Brain microvascular endothelial cell (primary cell): ENCODE measurements around the gene EHF.
A peak's percentile ranks its signal among the peaks of the same experiment; 100 is the strongest.

Experiments used
- DNase-seq: peaks from one replicate; pipeline ENCODE4 v3.0.0-alpha.2; 2020
- H3K27ac ChIP-seq: fragments of 250-450 bp; sonication (Bioruptor Pico); 2 replicates; pipeline ENCODE4 v1.5.1; 2020; ENCODE audit warnings: mild to moderate bottlenecking, moderate library complexity
- H3K27me3 ChIP-seq: fragments of 250-450 bp; sonication (Bioruptor Pico); replicated peaks from 2 replicates; pipeline ENCODE4 v1.5.1; 2020; ENCODE audit warnings: mild to moderate bottlenecking
- H3K36me3 ChIP-seq: fragments of 250-450 bp; sonication (Bioruptor Pico); replicated peaks from 2 replicates; pipeline ENCODE4 v1.5.1; 2020; ENCODE audit warnings: mild to moderate bottlenecking
- H3K4me3 ChIP-seq: 2 replicates; pipeline ENCODE4 v1.5.1; 2011; ENCODE audit warnings: low read depth, mild to moderate bottlenecking, control low read depth, low read length, moderate library complexity
- in situ Hi-C: cut with HindIII; loops from 2 replicates; pipeline ENCODE4 v1.10.0; 2017; ENCODE audit warnings: low sequenced_read_pairs, low pct_ligation_motif_present
- TF ChIP-seq, protein P1 (sequence below): IDR thresholded peaks from 2 replicates; pipeline ENCODE4 v1.5.1; 2011; ENCODE audit warnings: low read depth, mild to moderate bottlenecking, moderate library complexity, low read length, control low read depth, inconsistent platforms; ENCODE audit errors: missing control alignments

Gene EHF

DNA sequence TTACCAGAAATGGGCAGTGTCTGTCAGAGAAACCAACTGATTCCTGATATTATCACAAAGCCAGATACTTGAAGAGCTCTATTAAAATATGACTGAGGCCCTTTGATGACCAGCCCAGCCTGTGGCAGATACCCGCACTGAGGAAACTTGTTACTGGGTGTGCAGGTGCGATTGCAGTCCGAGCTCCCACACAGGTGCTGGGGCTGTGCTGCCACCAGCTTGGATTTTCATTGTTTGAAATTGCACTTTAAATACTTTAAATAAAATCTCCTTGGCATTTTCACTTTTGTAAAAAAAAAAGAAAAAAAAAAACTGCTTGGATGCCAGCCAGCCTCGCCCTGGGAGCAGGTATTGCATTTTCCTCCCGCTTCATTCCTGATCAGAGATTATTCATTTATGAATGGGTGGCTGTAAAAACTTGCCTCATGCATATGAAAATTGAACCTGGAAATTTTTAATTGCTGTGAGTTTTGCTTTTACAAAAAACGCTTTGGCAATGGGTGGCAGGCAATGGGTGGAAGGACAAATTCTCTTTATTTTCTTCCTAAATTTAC is 21.2 kb downstream of the EHF start:
- Histone ChIP-seq H3K27me3 (no peaks in the 10 kb centered on the region), H3K36me3 (no peaks in the 10 kb centered on the region), H3K27ac (no peak overlapping the region), H3K4me3 (no peak overlapping the region)
- in situ Hi-C loops = no loop called here
- DNase-seq = no peak
- TF ChIP-seq, protein P1, sequence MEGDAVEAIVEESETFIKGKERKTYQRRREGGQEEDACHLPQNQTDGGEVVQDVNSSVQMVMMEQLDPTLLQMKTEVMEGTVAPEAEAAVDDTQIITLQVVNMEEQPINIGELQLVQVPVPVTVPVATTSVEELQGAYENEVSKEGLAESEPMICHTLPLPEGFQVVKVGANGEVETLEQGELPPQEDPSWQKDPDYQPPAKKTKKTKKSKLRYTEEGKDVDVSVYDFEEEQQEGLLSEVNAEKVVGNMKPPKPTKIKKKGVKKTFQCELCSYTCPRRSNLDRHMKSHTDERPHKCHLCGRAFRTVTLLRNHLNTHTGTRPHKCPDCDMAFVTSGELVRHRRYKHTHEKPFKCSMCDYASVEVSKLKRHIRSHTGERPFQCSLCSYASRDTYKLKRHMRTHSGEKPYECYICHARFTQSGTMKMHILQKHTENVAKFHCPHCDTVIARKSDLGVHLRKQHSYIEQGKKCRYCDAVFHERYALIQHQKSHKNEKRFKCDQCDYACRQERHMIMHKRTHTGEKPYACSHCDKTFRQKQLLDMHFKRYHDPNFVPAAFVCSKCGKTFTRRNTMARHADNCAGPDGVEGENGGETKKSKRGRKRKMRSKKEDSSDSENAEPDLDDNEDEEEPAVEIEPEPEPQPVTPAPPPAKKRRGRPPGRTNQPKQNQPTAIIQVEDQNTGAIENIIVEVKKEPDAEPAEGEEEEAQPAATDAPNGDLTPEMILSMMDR = no peak

DNA sequence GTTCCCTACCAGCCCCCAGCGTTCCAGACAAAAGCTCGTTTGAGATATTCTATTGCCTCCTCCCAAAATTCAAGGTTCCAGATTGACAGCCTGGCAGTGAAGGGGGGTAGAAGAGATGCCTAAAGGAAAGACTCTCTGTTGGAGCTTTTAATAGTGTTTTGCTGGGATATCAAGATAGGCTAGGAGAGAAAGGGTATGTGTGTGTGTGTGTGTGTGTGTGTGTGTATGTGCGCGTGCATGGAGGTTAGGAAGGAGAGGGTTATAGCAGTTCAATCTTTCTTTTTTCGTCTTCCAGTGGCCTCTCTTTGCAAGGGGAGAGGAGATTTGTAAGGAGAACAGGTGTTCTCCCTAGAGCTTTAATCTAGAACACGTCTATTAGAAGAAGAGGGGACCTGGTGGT is 22.0 kb downstream of the EHF start:
- no peak overlapping the region for H3K27ac ChIP-seq
- no peaks in the 10 kb centered on the region for H3K36me3 ChIP-seq
- in situ Hi-C loops = no loop called here
- DNase-seq = no peak
- no peaks in the 10 kb centered on the region for H3K27me3 ChIP-seq
- no peak overlapping the region for H3K4me3 ChIP-seq
- TF ChIP-seq, protein P1 = no peak

DNA sequence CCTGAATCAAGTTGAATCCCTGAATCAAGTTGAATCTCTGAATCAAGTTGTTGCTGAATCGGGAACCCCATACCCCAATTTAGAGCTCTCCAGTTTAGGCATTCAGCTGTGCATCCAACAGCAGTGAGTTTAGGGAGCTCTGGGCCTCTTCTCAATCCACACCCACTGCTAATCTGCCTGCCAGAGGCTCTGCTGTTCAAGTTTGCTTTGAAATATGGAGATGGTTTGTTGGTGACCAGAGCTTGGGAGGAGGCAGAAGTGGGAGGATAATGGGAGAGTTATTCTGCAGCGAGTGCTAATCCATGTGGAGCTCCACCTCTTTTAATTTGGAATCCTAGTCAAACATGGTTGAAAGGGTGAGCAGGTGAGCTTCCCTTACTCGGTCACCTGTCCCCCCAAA is 22.4 kb downstream of the EHF start:
- no peaks in the 10 kb centered on the region for H3K36me3 ChIP-seq
- no peaks in the 10 kb centered on the region for H3K27me3 ChIP-seq
- in situ Hi-C loops = no loop called here
- TF ChIP-seq, protein P1 = no peak
- H3K4me3 ChIP-seq = no peak overlapping the region
- no peak for DNase-seq
- H3K27ac ChIP-seq = no peak overlapping the region

DNA sequence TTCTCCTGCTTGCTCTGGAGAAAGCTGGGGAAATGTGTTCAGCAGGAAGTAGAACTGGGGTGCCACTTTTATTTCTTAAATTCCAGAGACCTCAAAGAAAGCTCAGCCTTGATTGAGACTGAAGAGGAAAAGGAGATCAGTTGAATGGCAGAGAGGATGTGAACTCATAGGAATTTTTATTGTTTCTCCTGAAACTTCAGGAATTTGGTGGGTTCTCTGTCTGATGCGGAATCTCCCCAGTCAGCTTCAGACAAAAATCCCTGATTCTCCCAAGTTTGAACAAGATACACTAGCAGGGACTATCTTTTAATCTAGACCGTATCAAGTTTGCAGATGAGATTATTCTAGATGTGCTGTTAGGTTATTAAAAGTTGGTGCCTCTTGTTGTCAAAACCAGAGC is 23.0 kb downstream of the EHF start:
- H3K27me3 ChIP-seq = no peaks in the 10 kb centered on the region
- in situ Hi-C loops = no loop called here
- H3K36me3 ChIP-seq = no peaks in the 10 kb centered on the region
- TF ChIP-seq, protein P1 = no peak
- peak overlapping the region; percentile 73 for H3K27ac ChIP-seq
- no peak overlapping the region for H3K4me3 ChIP-seq
- DNase-seq = no peak

DNA sequence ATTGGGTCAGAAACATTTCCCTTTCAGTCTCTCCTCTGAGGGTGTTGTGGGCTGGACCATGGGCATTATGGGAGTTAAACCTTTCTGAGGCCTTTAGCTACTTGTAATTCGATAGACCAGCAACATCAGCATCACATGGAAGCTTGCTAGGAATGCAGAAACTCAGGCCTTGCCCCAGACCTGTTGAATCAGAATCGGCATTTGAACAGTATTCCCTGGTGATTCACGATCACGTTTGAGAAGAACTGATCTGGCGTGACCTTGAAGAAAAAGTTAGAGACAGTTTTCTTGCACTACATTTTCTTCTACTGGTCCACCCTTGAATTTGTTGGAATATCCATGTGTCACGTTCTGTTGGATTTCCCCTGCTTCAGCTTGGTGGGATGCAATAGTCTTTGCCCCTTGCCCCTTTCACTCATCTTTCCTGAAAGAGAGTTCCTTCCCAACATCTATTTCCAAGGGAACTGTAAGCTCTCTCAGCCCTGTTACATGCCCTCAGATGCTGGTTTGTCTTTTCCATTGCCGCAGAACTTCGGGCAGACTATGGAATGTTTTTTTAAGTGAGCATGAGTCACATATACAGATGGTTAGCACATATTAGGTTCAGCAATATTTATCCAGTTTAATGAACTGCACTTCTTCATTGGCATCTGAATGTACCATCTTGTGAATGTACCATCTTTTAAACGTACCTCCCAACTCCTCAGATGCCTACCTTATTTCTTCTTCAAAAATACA is 23.9 kb downstream of the EHF start:
- in situ Hi-C loops = no loop called here
- DNase-seq = peak; percentile 84
- Histone ChIP-seq H3K4me3 (no peak overlapping the region), H3K27me3 (no peaks in the 10 kb centered on the region), H3K27ac (peak overlapping the region; percentile 73), H3K36me3 (no peaks in the 10 kb centered on the region)
- TF ChIP-seq, protein P1 = no peak

DNA sequence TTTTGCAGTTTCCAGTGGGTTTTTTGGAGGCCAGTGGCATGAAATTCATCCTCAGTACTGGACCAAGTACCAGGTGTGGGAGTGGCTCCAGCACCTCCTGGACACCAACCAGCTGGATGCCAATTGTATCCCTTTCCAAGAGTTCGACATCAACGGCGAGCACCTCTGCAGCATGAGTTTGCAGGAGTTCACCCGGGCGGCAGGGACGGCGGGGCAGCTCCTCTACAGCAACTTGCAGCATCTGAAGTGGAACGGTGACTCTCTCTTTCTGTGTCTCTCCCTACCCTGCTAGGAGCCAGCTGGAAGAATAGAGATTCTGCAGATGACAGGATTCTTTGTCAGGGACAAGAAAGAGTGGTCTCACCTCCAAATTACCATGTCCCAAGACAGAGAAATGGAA is 25.5 kb downstream of the EHF start:
- Histone ChIP-seq H3K36me3 (no peaks in the 10 kb centered on the region), H3K27ac (no peak overlapping the region), H3K27me3 (no peaks in the 10 kb centered on the region), H3K4me3 (no peak overlapping the region)
- in situ Hi-C loops = no loop called here
- no peak for DNase-seq
- TF ChIP-seq, protein P1 = no peak
